DMS 273 treated with DMSO at 0.1 percent for 48 hours (cell line): Measurements from ENCODE around the gene NUP214.
"Not testable (repeated sequence)": the region's sequence is repeated elsewhere in the genome, so short reads cannot be mapped to it uniquely, and the experiment has no call there.

ENCODE experiments used
- DNase-seq: peaks from one replicate; lab custom pipeline; 2025; lab: John Stamatoyannopoulos, UW

Gene NUP214

DNA sequence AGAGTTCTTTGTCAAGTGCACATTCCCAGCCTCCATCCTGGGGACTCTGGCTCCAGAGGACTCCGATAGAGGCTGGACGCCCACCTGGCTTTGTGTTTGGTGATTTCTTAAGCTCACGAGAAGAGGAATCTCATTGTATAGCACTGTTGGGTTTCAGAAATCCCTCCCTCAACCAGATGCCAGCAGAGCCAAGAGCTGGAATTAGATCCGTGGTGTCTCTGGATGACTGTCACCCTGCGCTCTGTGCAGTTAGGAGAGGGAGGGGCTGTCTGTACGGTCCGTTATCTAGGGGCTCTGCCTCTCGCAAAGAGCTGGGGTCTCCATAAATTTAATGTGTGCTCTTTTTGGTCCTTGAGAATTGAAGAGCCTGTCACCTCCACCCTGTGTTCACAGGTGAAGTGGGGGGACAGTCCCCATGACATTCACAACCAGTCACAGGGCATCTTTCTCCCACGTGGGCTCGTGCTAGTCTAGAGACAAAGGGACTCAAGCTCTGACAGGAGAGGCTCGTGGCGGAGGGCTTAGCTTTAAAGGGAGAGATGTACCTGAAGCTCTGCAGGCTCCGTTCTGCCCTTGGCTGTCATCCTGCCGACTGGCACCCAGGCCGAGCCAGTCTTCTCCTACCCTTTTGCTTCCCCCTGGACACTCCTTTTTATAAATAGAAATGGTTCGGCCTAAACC, 109.6 kb downstream of the NUP214 start:
- no peak for DNase-seq

DNA sequence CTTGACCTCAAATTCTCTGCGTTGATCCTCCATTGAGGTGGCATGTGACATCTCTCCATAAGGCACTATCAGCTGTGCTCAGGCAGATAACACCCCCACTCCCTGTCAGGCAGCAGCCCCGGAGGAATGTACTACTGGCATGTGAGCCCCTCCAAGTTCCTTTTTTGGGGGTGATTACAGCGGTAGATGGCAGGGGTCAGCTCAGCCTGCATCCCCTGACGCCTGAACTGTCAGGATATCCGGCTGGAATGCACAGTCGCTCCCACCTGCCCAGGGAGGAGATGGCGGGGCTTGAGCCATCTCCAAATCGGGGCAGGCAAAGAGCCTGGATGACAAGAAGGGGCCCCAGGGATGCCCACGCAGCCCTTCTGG, 110.1 kb downstream of the NUP214 start:
- DNase-seq = no peak

DNA sequence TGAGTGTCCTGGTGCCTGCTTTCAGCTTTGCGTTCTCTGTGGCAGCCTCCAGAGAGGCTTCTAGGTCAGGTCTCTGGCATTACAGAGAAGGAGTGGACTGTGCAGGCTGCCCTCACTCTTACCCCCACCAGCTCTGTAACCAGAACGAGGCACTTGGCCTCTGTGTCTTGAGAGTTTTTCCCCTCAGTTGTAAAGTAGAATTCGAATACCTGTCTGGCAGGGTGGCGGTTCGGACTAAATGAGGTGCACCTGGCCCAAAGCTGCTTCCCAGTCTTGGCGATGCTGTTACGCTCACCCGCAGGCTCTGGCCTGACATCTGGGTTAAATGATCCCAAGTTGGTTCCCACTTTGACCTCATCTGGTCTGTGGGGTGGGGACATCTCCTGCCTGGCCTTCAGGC, 110.8 kb downstream of the NUP214 start:
- no peak for DNase-seq

- no peak for DNase-seq
Measured at GRCh38 chr9:131236761-131237160, 111.4 kb downstream of the NUP214 start.

GRCh38 chr9:131237291-131237690, 111.9 kb downstream of the NUP214 start:
- DNase-seq = no peak

GRCh38 chr9:131237931-131238401, 112.6 kb downstream of the NUP214 start:
- no peak for DNase-seq

- DNase-seq = no peak
Measured at GRCh38 chr9:131238402-131239021, 113.1 kb downstream of the NUP214 start.

DNA sequence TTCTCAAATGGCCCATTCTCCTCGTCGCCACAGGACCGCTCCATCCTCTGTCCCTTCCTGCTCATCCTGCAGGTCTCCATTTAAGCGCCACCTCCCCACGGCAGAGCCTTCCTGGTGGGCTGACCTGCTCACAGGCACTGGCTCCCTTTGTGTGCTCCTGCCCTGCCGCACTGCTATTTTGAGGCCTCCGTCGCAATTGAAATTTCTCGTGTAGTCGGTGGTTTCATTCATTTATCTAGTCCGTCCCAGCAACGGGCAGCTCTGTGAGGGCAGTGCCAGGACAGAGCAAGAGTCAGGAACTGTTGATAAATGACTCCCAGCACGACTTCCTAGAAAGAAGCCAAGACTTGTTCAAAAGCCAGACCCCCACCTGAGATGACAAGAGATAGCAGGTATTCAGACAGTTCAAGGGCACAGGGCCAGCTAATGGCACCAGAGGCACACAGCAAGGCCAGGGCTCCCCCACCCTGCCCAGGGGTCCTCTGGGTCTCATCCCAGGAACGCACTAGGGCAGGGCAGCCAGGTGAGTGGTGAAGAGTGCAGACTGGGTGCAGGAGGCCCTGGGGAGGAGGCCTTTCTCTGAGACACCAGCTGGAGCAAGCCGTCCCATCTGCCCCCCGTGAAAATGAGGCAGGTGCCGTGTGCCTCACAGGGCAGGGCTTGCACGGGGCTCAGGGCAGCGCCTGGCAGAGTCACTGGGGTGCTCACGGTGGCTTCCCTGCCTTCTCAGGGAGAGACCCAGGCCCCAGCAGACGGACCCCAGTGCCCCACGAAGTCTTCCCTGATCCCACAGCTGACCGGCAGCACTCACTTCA, 114.0 kb downstream of the NUP214 start:
- DNase-seq = no peak

DNA sequence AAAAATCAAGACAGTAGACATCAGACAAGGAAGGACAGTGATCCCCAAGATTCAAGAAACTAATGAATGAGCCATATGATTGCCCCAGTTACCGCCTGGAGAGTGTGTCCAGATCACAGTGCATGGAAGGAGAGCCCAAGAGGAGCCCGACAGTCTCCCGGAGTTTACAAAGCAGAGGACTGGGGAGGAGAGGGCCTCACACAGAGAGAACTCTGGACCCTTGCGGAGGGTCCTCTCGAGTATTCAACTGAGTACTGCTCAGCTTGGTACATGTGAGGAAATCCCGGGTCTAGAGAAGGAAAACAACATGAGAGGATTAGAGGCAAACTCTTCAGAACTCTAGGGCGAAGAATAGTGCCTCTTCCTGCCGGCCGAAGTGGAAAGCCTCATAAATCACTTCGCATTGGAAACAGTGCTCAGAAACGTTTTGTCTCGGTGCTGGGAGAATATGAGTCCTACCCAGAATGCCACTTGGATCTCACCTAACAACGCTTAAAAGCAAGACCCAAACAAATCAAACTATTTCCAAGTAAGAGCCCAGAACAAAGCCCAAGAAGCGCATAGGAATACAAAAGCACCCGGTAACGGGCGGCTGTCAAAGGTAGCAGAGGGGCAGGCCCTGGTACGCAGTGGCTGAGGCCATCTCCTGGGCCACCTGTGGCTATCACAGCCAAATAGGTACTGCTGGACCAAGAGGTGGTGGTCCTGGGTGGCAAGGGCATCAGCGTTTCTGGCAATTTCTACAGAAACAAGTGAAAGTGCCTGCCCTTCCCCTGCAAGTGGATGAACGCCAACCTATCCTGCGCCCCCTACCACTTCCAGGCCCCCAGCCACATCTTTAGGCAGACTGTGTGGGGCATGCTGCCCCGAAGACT, 114.9 kb downstream of the NUP214 start:
- no peak for DNase-seq

DNA sequence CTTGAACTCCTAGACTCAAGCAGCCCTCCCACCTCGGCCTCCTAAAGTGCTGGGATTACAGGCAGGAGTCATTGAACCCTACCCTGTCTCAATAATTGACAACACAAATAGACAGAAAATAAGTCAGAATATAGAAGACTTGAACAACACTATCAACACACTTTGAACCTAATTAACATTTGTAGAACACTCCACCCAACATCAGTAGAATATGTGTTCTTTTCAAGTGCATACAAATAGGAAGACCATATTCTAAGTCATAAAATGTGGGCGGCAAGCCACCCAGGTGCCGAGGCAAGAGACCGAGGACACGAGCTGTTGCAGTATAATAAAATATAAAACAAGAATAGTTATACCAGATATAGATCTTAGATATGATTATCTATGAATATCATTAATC, 118.9 kb downstream of the NUP214 start:
- DNase-seq = not testable (repeated sequence)

DNA sequence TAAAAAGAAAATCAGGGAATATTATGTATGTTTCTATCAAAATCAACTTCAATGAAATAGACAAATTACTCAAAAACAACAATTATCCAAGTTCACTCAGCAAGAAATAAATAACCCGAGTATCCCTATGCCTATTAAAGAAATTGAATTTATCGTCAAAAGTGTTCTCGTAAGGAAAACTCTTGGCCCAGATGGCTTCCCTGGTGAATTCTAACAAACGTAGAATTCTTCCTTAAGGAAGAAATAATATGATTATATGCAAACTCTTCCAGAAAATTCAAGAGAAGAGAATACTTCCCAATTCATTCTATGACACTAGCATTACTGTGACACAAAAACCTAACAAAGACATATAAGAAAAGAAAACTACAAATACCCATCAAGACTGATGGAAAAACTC, 121.2 kb downstream of the NUP214 start:
- DNase-seq = no peak

GRCh38 chr9:131252120-131252519, 126.7 kb downstream of the NUP214 start:
- no peak for DNase-seq

- no peak for DNase-seq
Measured at GRCh38 chr9:131253891-131254491, 128.6 kb downstream of the NUP214 start.

- DNase-seq = no peak
Measured at GRCh38 chr9:131254626-131255025, 129.2 kb downstream of the NUP214 start.

GRCh38 chr9:131255676-131256197, 130.4 kb downstream of the NUP214 start:
- DNase-seq = no peak

DNA sequence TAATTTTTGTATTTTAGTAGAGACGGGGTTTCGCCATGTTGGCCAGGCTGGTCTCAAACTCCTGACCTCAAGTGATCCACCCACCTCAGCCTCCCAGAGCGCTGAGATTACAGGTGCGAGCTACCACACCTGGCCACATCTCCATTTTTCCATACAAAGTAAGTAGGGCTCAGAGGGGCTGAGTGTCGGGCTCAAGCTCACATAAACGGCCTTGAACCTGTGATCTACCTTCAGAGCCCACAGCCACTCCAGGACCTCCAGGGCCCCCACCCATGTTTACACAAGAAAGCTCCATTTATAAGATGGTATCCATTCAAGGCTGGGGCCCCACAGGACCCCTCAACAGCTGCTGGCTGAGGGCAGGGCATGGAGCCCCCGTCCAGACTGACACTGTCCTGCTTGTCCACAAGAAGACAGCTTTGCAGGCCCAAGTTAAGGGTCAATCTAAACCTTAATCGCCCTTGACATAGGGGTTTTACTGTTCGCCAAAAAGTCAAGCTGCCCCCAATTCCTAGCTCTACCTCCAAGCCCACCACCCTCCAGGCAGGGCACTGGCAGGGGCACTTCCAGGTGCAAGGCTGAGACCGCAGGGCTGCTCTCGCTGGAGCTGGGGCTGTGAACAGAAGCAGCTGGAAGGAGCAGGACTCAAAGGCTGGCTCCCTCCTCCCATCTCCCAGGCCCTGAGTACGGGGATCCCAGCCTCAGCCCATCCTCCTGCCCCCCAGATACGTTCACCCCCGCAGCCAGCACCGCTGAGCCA, 132.1 kb downstream of the NUP214 start:
- DNase-seq = no peak

GRCh38 chr9:131258186-131258585, 132.8 kb downstream of the NUP214 start:
- DNase-seq = no peak

DNA sequence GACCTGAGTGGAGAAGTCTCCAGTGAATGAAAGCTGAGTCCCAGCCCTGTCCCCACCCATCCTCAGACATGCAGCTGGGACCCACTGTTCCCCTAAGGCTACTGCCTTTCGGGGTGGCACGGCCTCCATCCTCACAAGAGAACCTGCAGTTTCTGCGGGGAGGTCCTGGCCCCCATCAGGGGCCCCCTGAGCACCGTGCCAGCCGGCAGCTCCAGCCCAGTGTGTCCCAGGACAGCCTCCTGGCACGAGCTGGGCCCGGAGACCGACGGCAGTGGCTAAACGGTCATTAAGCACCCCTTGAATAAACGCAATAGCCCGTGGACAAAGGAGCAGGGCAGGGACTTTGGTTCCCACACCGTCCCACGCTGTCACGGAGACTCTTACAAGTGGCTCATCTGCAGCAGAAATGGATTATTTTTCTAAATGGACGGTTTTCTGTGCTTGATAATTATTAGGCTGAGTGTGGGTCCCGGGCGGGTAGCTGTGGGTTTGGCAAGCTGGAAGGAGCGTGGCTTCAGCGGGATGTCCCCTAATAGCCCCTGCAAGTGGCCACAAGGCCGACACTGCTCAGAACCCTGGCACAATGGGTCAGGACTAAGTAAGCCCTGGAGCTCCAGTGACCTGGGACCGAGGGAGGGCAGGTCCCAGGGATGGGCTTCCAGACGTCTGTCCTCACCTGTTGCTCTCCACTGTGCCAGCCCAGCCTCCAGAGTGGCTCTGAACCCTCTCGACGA, 133.5 kb downstream of the NUP214 start:
- no peak for DNase-seq

DNA sequence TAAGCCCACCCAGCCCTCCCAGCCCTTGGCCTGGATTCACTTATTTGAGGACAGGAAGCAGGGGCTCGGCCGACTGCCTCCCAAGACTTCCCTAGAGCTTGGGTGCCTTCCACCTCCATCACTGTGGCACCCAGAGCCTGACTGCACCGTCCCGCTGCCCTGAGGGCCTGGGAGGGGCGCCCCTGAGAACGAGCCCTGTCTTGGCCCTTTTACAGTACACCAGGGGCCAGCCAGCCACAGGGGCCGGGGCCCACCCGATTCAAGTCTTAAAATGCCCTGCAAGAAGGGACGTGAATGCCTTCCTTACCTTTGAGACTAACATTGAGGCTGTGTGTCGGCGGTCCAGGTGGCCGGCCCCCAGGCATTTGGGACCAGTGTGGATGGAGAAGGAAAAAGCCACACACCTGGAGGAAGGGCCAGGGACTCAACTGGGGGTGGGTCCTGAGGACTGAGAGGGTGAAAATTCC, 134.1 kb downstream of the NUP214 start:
- no peak for DNase-seq
